ENCODE results near the gene GRIK5.

The GRIK5 gene

GRCh38 chr19:41981724-41982123 is 88.3 kb downstream of the GRIK5 start:
- DNase-seq, result no peak

DNA sequence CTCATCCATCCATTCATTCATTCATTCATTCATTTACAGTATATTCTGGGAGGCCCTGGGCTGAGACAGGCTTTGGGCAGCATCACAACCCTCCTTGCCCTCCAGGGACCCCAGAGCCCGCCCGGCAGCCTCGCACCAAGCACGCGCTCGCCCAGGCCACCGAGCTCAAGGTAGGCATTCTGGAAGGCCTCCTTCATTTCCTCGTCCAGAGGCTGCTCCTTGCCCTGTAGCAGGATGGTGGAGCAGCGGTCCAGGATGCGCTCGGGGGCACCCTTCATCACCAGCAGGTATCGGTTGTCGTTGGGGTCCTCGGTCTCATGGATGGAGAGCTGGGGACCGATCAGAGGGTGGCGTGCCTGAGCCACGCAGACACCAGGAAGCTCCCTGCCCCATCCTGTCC is 91.5 kb downstream of the GRIK5 start:
- no peak for DNase-seq

DNA sequence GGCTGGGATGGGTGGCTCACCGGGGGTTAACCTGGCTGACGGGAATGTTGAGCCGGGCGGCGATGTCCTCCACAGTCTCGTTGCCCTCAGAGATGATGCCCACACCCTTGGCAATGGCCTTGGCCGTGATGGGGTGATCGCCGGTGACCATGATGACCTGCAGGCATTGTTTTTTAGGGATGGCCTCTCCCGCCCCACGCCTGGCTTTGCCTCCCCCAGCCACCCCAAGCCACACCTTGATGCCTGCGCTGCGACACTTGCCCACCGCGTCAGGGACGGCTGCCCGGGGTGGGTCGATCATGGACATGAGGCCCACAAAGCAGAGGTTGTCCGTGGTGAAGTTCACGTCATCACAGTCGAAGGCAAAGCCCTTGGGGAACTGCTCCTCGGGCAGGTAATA is 92.1 kb downstream of the GRIK5 start:
- no peak for DNase-seq

DNA sequence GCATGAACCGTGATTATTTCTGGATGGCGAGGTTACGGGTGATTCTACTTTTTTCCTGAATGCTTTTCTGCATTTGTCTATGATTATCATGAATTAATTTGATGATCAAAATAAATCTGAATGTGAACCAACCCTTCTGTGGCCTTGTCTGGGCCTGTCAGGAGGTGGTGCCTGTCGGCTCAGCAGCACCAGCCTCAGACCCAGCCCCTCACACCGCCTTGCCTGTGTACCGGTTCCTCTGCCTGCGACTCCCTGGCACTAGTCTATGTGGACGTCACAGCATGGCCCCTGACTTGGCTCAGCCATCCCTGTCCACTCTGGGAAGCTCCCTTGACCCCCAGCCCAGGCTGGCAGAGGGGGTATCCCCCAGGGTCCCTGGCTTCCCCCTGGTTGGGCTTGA is 95.4 kb downstream of the GRIK5 start:
- DNase-seq, result no peak

GRCh38 chr19:41971363-41971762 is 98.6 kb downstream of the GRIK5 start:
- no peak for DNase-seq

DNA sequence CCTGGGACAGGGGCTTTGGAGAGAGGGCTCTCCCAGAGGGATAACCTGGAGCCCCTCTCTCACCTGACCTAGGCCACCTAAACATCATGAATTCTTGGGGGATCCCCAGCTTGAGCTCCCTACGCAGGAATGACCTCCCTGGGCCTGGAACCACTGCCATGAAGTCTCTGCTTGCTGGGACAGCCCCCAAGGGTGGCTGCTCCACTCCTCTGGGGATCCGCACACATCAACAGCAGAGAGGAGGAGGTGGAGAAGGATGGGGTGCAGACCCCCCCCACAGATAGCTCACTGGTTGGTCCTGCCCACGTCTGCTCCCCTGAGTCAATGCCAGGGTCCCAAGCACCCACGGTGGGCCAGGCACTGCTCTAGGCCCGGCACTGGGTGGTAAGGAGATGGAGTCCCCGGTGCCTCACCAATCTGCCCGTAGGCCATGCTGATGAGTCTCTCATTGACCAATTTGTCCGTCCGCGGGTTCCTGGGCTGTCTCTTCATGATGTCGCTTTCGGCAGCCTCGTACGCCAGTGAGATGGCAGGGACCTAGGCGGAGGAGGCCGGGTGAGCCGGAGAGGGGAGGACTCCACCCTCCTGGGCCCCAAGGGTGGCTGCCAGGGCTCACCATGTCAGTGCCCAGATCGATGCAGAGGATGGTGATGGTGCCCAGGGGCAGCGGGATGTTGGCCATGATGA is 100.1 kb downstream of the GRIK5 start:
- no peak for DNase-seq

DNA sequence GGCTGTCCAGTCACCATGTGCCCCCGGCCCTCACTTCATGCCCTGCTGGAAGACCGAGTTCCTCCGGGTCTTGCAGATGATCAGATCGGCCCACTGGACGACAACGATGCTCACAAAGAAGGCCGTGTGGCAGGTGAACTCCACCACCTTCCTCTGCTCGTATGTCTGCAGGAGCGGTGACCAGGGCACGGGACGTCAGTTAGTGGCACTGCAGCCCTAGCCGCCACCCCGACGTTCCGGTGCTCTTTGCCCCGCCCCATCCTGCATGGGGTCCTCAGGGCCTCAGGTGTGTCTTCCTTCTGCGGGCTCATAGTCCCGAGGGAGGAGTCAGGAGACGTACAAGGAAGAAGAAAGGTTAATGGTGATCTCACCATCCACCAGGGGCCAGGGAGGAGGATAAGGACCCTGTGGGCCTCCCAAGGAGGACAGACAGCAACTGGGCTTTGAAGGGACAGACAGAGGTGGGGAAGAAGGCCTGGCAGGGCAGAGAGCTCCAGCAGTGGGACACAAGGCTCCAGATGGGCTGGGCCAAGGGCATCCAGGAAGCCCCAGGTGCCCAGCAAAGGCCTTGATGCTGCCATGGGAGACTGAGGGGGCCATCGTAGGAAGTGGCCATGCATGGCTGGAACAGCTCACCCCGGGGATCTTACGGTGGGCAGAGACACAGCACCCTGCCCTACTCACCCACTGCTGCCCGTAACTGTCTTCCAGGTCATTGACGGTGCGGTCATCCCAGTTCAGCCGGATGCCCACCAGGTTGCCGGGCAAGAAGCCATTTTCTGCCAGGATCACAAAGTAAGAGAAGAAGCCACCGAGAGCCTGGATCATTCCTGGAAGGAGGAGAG is 101.0 kb downstream of the GRIK5 start:
- no peak for DNase-seq

DNA sequence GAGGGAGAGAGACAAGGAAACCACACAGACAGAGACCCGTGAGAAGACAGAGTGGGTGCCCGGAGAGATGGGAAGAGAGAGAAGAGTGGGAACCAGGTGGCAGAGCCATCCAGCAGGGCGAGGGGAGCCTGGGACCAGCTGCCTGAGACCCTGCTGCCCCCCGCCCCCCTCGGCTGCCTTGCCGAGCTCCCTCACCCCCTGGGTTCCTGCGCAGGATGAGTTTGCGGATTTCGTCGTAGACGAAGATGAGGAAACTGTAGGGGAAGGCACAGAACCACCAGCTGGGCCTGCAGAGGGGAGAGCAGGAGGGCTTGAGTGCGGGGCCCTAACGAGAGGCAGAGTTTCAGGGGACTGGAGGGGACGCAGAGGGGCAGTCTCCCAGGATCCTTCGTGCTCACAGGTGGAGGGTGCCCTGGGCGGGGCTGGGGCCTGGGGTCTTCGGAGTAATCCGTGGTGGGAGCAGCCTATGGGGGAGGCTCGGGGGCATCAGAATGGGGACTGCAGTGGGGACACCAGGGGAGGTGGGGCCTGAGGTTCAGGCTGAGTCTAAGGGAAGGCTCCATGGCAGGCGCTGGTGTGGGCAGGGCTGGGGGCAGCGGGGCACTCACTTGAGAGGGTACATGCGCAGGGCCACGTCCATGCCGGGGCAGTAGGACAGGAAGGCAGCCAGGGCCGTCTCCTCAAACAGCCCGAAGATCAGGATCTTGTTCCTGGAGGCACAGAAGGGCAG is 102.8 kb downstream of the GRIK5 start:
- no peak for DNase-seq

GRCh38 chr19:41965106-41965505 is 104.9 kb downstream of the GRIK5 start:
- DNase-seq, result no peak

- no peak for DNase-seq
Observed at GRCh38 chr19:41960973-41961372, 109.0 kb downstream of the GRIK5 start.

DNA sequence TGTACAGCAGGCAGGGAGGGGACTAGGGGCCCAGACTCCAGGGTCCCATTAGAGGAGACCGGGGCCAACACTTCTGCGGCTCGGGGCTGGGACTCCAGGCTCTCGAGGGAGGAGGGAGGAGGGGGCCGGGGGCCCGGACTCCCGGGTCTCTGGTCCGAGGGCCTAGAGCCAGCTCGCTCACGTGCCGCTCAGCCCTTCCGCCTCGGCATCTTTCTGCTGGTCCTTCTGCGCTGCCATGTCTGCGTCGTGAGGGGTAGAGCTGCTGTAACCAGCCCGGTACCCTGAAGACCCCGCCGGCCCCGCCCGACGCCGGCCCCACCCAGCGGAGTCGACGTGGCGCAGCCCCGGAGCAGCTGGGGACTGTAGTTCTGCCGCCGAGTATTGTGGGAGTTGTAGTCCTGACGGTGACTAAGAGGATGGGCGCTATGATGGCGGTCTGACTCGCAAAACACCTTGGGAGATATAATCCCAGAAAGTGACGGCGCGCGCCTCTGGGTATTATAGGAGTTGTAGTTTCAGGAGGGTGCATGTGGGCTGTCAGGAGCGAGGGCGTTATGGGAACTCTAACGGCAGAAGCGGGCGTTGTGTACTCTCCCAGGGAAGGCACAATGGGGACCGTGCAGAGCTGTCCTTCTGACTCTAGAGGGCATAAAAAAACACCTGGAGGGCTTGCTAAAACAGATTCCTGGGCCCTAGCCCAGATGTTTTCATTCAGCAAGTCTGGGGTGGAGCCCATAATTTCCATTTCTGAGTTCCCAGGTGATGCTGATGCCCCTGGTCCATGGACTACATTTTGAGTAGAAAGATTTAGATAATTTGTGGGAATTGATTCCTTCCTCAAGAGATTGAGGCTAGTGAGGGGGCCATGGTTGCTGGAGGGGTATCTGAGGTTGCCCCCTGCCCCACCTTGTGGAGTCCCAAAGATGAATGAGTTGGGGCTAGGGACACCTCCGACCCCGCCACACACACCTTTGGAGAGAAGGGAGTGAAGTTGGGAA is 110.7 kb downstream of the GRIK5 start, which contains the start of gene RABAC1:
TSS of gene RABAC1 (minus strand) at position 266 of the 998 bp plus-strand sequence. CDS start at position 237, 29 bp downstream.
- peak; percentile 88 for DNase-seq

DNA sequence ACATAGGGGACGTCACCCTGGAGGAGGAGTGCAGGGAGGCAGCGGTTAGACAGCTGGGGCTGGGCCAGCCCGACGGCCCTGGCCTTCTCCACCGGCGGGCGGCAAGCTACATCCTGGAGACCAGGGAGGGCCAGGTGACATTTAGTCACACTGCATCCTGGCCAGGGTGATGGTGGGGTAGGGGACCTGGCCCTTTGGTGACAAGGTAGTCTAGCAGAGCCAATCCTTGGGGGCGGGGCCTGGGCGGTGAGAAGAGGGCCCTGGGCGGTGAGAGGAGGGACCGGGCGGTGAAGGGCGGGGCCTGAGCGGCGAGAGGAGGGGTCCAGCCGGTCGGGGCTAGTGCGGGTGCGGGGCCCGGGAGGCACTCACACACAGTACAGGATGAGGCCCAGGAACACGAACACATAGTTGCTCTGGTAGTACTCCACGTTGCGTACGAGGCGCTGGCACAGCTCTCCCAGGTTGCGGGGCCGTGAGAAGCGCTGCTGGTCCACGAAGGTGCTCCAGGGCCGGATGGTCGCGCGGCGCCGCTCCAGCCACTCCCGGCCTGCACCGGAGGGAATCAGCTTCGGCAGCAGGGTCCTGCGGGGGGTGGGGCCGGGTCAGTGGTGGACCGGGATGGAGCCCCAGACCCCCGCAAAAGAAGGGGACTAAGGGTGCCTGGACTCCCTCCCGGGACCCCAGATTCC is 111.5 kb downstream of the GRIK5 start:
- peak; percentile 87 for DNase-seq

- peak; percentile 29 for DNase-seq
Observed at GRCh38 chr19:41957838-41958366, 112.1 kb downstream of the GRIK5 start.

DNA sequence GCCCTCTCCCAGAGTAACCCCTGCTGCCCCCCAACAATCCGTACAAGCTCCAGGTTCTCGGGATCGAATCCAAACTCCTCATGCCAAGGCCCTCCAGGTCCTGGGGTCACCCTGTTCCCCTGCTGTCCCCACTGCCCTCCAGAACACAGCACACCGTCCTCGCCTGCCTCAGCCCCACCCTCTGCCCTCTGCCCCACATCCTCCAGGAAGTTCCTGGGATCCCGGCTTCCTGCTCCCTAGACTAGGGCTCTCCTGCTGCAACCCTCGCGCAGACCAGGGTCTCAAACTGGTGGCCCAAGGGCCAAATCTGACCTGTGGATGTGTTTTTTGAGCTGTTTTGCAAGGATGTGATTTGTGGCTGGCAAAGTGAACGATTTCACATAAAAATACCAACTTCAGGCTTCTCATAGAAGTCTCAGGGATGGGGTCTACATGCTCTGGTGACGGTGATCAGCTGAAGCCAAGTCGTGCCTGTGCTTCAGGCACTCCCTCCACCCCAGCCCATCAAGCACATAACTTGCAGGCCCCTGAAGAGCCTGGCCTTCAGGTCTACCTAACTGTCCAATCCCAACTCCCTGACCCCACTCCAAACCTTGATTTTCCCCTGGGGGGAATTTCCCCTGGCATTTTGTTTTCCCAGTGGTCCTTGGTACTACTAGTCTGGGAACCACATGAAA is 112.7 kb downstream of the GRIK5 start:
- no peak for DNase-seq

DNA sequence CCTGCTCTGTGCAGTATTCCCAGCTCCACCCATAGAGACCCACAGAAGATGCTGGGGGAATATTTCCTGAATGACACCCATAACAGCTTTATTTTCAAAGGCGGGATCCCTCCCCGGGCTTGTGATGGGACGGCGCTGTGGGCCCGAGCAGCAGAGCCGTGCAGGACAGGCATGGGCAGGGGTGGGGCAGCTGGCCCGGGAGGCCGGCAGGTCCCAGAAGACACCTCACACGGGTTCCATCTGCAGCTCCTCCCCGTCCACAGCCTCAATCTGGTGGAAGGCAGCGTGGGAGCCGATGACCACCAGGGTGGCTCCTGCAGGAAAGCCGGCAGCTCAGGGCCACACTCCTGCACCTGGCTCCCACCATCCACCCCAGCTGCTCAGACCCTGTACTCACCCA is 113.4 kb downstream of the GRIK5 start:
- DNase-seq, result no peak

DNA sequence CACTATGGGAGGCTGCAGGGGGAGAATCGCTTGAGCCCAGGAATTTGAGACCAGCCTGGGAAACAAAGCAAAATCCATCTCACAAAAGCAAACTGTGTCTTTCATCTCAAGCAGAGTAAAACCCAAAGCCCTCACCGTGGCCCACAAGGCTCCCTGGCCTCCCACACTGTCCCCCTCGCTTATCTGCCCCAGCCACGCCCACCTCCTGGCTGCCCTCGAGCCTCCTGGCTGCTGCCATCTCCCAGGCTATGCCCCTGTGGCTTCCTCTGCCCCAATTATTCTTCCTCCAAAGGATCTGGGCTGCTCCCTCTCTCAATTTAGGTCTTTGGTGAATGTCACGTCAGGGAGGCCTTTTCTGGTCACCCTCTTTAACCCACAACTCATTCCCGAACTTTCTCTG is 114.5 kb downstream of the GRIK5 start:
- no peak for DNase-seq

DNA sequence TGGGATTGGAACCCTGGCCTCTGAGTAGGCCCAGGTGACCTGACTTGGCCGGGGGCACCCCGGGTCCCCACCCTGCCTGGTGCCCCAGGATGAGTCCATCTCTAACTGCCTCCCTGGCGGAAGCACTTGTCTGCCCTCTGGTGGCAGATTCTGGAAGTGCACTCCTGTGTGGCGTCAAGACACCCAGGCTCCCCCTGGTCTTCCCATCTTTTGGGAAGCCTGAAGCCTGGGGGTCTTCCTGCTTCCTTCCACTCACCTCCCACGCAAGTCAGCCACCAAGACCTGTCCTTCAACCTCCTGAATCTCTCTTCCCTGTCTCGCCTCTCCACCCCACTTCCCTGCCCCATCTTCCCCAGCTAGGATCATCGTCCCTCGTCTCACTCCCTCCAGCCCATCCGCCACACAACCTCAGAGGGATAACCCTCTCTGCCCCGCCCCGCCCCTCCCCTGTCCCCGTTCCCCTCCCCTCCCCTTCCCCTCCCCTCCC is 118.3 kb downstream of the GRIK5 start:
- DNase-seq, result peak; percentile 90
